HCT116 (cell line): ENCODE data around the gene DNAL4. TPM values are rescaled to one million over a fixed set of nuclear protein-coding genes. Genes with fewer than 3 reads are reported as not detected.

Experiments used
- ATAC-seq: fragments of 200-7000 bp; cut with Tn5 transposase; 2 replicates; pipeline ENCODE4 v1.9.1; 2020; ENCODE audit warnings: mild to moderate bottlenecking, moderate library complexity
- BruUV-seq: library from RNA; stranded (reverse); fragments of 400-500 nt; replicated peaks from 2 replicates; lab custom pipeline; 2021; lab: Mats Ljungman, UMichigan
- CTCF ChIA-PET: fragments of 300-600 bp; sonication (Branson Sonifier 250); formaldehyde crosslinking; loops from one replicate; lab custom pipeline; 2021; ENCODE audit warnings: antibody characterized with exemption; lab: Charles Lee
- POLR2A ChIA-PET: fragments of 300-600, 350-600 bp; sonication (Branson Sonifier 250); formaldehyde crosslinking; loops from one replicate; lab custom pipeline; 2021; ENCODE audit warnings: antibody characterized with exemption; lab: Charles Lee
- RAD21 ChIA-PET, 2 experiments: fragments of 300-600 bp; sonication (Branson Sonifier 250); formaldehyde crosslinking; loops; one replicate each; lab custom pipeline; 2023; ENCODE audit warnings: low total read pairs in 2 of 2; ENCODE audit not compliant: uncharacterized antibody in 2 of 2, unreplicated experiment in 2 of 2, low non-redundant PET in 1 of 2; lab: Charles Lee
- DNase-seq: peaks from one replicate; pipeline ENCODE4 v3.0.0-alpha.2; 2010; ENCODE audit warnings: low read depth, low spot score
- H2AFZ ChIP-seq: fragments of 200-600 bp; shearing (Covaris generic), sonication (generic); 2 replicates; pipeline ENCODE4 v1.6.1; 2017; ENCODE audit warnings: low read depth, mixed run types, mixed read lengths, antibody characterized with exemption, low read length; ENCODE audit not compliant: poor library complexity, severe bottlenecking
- H3K27ac ChIP-seq: 2 replicates; pipeline ENCODE4 v1.5.1; 2012; ENCODE audit warnings: low read depth, low read length
- H3K27me3 ChIP-seq: fragments of 200-600 bp; sonication (generic); 2 replicates; pipeline ENCODE4 v1.6.1; 2016; ENCODE audit warnings: mixed run types, low read length, mixed read lengths; ENCODE audit not compliant: insufficient read depth
- H3K36me3 ChIP-seq, 2 experiments: fragments of 200-500 bp in 1 of 2; fragments of 200-600 bp in 1 of 2; sonication (Bioruptor generic) in 1 of 2; sonication (generic) in 1 of 2; 2 replicates each; pipeline versions ENCODE4 v1.5.1 to v1.6.1; 2014 to 2016; ENCODE audit warnings: low read length in 2 of 2, inconsistent platforms in 1 of 2, mixed read lengths in 1 of 2, mixed run types in 1 of 2; ENCODE audit not compliant: insufficient read depth in 2 of 2, control insufficient read depth in 1 of 2
- H3K4me1 ChIP-seq, 2 experiments: fragments of 200-600 bp in 1 of 2; sonication (generic) in 1 of 2; 2 replicates each; pipeline versions ENCODE4 v1.5.1 to v1.6.1; 2012 to 2017; ENCODE audit warnings: low read length in 2 of 2, inconsistent platforms in 1 of 2, mild to moderate bottlenecking in 1 of 2, mixed read lengths in 1 of 2, mixed run types in 1 of 2, moderate library complexity in 1 of 2; ENCODE audit not compliant: insufficient read depth in 2 of 2, control insufficient read depth in 1 of 2
- H3K4me2 ChIP-seq: fragments of 200-600 bp; sonication (generic); 2 replicates; pipeline ENCODE4 v1.6.1; 2017; ENCODE audit warnings: mixed run types, low read length, mixed read lengths
- H3K4me3 ChIP-seq, 2 experiments: fragments of 200-600 bp in 1 of 2; sonication (generic) in 1 of 2; replicated peaks in 1 of 2; 2 replicates each; pipeline ENCODE4 v1.5.1; 2011 to 2016; ENCODE audit warnings: low read length in 2 of 2, control low read depth in 1 of 2, low read depth in 1 of 2, mild to moderate bottlenecking in 1 of 2, mixed read lengths in 1 of 2, mixed run types in 1 of 2
- H3K79me2 ChIP-seq: fragments of 200-600 bp; sonication (generic); 2 replicates; pipeline ENCODE4 v1.6.1; 2017; ENCODE audit warnings: mild to moderate bottlenecking, mixed run types, low read length, moderate library complexity, mixed read lengths; ENCODE audit not compliant: insufficient read depth
- H3K9ac ChIP-seq: fragments of 200-600 bp; sonication (generic); 2 replicates; pipeline ENCODE4 v1.6.1; 2016; ENCODE audit warnings: low read length, mixed read lengths
- H3K9me2 ChIP-seq: fragments of 200-600 bp; sonication (generic), shearing (Covaris generic); 2 replicates; pipeline ENCODE4 v1.6.1; 2017; ENCODE audit warnings: mixed run types, mild to moderate bottlenecking, moderate library complexity; ENCODE audit not compliant: insufficient read depth
- H3K9me3 ChIP-seq, 2 experiments: fragments of 200-500 bp in 1 of 2; fragments of 200-600 bp in 1 of 2; sonication (Bioruptor generic) in 1 of 2; sonication (generic) in 1 of 2; 2 replicates each; pipeline ENCODE4 v1.6.1; 2014 to 2017; ENCODE audit warnings: low read length in 2 of 2, mixed read lengths in 2 of 2, inconsistent platforms in 1 of 2, low read depth in 1 of 2, mild to moderate bottlenecking in 1 of 2, mixed run types in 1 of 2, moderate library complexity in 1 of 2; ENCODE audit not compliant: control insufficient read depth in 1 of 2, insufficient read depth in 1 of 2
- H4K20me1 ChIP-seq: fragments of 200-600 bp; sonication (generic), shearing (Covaris generic); 2 replicates; pipeline ENCODE4 v1.6.1; 2017; ENCODE audit warnings: mixed run types, mild to moderate bottlenecking, moderate library complexity; ENCODE audit not compliant: insufficient read depth
- CBX3 ChIP-seq: IDR thresholded peaks from 2 replicates; pipeline ENCODE4 v1.6.1; 2012; ENCODE audit warnings: low read depth
- CEBPB ChIP-seq: IDR thresholded peaks from 2 replicates; pipeline ENCODE4 v1.6.1; 2012; ENCODE audit warnings: low read depth
- ELF1 ChIP-seq: IDR thresholded peaks from 2 replicates; pipeline ENCODE4 v1.6.1; 2012; ENCODE audit warnings: low read depth, borderline replicate concordance
- FOSL1 ChIP-seq: IDR thresholded peaks from 2 replicates; pipeline ENCODE4 v1.6.1; 2012; ENCODE audit warnings: low read depth
- RAD21 ChIP-seq: IDR thresholded peaks from 2 replicates; pipeline ENCODE4 v1.6.1; 2012; ENCODE audit warnings: low read depth, mild to moderate bottlenecking
- SRF ChIP-seq: IDR thresholded peaks from 2 replicates; pipeline ENCODE4 v1.6.1; 2012; ENCODE audit warnings: low read depth
- TCF7L2 ChIP-seq: IDR thresholded peaks from 2 replicates; pipeline ENCODE4 v1.7.0; 2011; ENCODE audit warnings: borderline replicate concordance, inconsistent platforms; ENCODE audit not compliant: insufficient read depth, insufficient read length; ENCODE audit errors: extremely low read depth
- YY1 ChIP-seq: IDR thresholded peaks from 2 replicates; pipeline ENCODE4 v1.6.1; 2011; ENCODE audit warnings: low read length, low read depth, moderate library complexity, mild to moderate bottlenecking; ENCODE audit not compliant: insufficient replicate concordance; ENCODE audit errors: extremely low read depth
- ZFX ChIP-seq: fragments of 450-650 bp; IDR thresholded peaks from 2 replicates; pipeline ENCODE4 v1.6.1; 2017
- ZNF274 ChIP-seq: fragments of 200-500 bp; sonication (Bioruptor generic); IDR thresholded peaks from 2 replicates; pipeline ENCODE4 v1.6.1; 2014; ENCODE audit warnings: mild to moderate bottlenecking, low read depth, low read length, inconsistent platforms
- intact Hi-C: fragments of 100-400 bp; cut with micrococcal nuclease; formaldehyde crosslinking; loops from 2 replicates; pipeline ENCODE4 v1.10.0; 2022
- total RNA-seq: library from RNA; stranded (reverse); gene quantifications from one replicate; pipeline ENCODE4 v1.2.1, GENCODE V29; 2021; ENCODE audit not compliant: unreplicated experiment
- TF ChIP-seq, protein P1 (sequence below): IDR thresholded peaks from 2 replicates; pipeline ENCODE4 v1.6.1; 2012; ENCODE audit warnings: low read depth
- TF ChIP-seq, protein P2 (sequence below), 3 experiments: fragments of 200-600 bp in 1 of 3; sonication (generic) in 1 of 3; IDR thresholded peaks in 2 of 3; conservative IDR thresholded peaks in 1 of 3; 2 replicates each; pipeline ENCODE4 v1.5.1; 2012 to 2017; ENCODE audit warnings: low read depth in 2 of 3, low read length in 2 of 3, antibody characterized with exemption in 1 of 3, borderline replicate concordance in 1 of 3, control low read depth in 1 of 3, mild to moderate bottlenecking in 1 of 3, mixed read lengths in 1 of 3, mixed run types in 1 of 3, moderate library complexity in 1 of 3; ENCODE audit not compliant: insufficient read depth in 1 of 3
- TF ChIP-seq, protein P3 (sequence below): IDR thresholded peaks from 2 replicates; pipeline ENCODE4 v1.6.1; 2012

DNAL4 gene
- total RNA-seq, 1 experiment from 2014 or later, result 18.3 TPM

- RAD21 ChIA-PET, result no interaction called here
Observed at GRCh38 chr22:38739300-38740055, 54.5 kb downstream of the DNAL4 start.

More at GRCh38 chr22:38739300-38740055, 54.5 kb downstream of the DNAL4 start:
- DNase-seq (no peak), ATAC-seq (no peak)
- ChIA-PET POLR2A (no interaction called here), CTCF (interaction anchor here (0.5 to 1.6 kb wide), 3 partner anchors 18 to 29 kb away, joined by 3 to 4 read pairs (median 3); no protein-coding TSS in a partner anchor)
- no peak overlapping the region for H3K4me3 ChIP-seq
- H2AFZ ChIP-seq, result no peak overlapping the region
- intact Hi-C loops, result no loop called here
- H3K9ac ChIP-seq, result no peak overlapping the region
- no peaks in the 10 kb centered on the region for H3K9me2 ChIP-seq
- H4K20me1 ChIP-seq, result no peaks in the 10 kb centered on the region
- H3K79me2 ChIP-seq, result no peaks in the 10 kb centered on the region
- peaks cover 7 to 14% of the 10 kb centered on the region in 2 experiments for H3K4me1 ChIP-seq
- H3K27me3 ChIP-seq, result no peaks in the 10 kb centered on the region
- H3K27ac ChIP-seq, result no peak overlapping the region
- peaks cover 36 to 44% of the 10 kb centered on the region in 2 experiments; a peak in 3 of 4 replicates for H3K36me3 ChIP-seq
- H3K9me3 ChIP-seq, result no peaks in the 10 kb centered on the region
- no TSS peak for BruUV-seq
- H3K4me2 ChIP-seq, result no peak overlapping the region
- no peak for TF ChIP-seq FOSL1
- no peak for TF ChIP-seq CEBPB
- TF ChIP-seq, protein P1, sequence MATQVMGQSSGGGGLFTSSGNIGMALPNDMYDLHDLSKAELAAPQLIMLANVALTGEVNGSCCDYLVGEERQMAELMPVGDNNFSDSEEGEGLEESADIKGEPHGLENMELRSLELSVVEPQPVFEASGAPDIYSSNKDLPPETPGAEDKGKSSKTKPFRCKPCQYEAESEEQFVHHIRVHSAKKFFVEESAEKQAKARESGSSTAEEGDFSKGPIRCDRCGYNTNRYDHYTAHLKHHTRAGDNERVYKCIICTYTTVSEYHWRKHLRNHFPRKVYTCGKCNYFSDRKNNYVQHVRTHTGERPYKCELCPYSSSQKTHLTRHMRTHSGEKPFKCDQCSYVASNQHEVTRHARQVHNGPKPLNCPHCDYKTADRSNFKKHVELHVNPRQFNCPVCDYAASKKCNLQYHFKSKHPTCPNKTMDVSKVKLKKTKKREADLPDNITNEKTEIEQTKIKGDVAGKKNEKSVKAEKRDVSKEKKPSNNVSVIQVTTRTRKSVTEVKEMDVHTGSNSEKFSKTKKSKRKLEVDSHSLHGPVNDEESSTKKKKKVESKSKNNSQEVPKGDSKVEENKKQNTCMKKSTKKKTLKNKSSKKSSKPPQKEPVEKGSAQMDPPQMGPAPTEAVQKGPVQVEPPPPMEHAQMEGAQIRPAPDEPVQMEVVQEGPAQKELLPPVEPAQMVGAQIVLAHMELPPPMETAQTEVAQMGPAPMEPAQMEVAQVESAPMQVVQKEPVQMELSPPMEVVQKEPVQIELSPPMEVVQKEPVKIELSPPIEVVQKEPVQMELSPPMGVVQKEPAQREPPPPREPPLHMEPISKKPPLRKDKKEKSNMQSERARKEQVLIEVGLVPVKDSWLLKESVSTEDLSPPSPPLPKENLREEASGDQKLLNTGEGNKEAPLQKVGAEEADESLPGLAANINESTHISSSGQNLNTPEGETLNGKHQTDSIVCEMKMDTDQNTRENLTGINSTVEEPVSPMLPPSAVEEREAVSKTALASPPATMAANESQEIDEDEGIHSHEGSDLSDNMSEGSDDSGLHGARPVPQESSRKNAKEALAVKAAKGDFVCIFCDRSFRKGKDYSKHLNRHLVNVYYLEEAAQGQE, result no peak
- TF ChIP-seq ELF1, result no peak
- TF ChIP-seq SRF, result no peak
- TF ChIP-seq RAD21, result no peak
- TF ChIP-seq TCF7L2, result no peak
- TF ChIP-seq, protein P2, sequence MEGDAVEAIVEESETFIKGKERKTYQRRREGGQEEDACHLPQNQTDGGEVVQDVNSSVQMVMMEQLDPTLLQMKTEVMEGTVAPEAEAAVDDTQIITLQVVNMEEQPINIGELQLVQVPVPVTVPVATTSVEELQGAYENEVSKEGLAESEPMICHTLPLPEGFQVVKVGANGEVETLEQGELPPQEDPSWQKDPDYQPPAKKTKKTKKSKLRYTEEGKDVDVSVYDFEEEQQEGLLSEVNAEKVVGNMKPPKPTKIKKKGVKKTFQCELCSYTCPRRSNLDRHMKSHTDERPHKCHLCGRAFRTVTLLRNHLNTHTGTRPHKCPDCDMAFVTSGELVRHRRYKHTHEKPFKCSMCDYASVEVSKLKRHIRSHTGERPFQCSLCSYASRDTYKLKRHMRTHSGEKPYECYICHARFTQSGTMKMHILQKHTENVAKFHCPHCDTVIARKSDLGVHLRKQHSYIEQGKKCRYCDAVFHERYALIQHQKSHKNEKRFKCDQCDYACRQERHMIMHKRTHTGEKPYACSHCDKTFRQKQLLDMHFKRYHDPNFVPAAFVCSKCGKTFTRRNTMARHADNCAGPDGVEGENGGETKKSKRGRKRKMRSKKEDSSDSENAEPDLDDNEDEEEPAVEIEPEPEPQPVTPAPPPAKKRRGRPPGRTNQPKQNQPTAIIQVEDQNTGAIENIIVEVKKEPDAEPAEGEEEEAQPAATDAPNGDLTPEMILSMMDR (IDR thresholded peaks at IDR 0.05 in 2 of 3, conservative IDR thresholded peaks at IDR 0.05 in 1 of 3; ENCODE audit: borderline replicate concordance in 1 of 3, insufficient read depth in 1 of 3, low read depth in 2 of 3, low read length in 2 of 3), result no peak
- no peak for TF ChIP-seq YY1
- TF ChIP-seq, protein P3, sequence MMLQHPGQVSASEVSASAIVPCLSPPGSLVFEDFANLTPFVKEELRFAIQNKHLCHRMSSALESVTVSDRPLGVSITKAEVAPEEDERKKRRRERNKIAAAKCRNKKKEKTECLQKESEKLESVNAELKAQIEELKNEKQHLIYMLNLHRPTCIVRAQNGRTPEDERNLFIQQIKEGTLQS, result no peak
- TF ChIP-seq ZFX, result no peak
- TF ChIP-seq ZNF274, result no peak
- TF ChIP-seq CBX3, result no peak
